Testis (tissue), 3 donors: ENCODE data around the gene HMX1. TPM values are rescaled to one million over a fixed set of nuclear protein-coding genes. Genes with fewer than 3 reads are reported as not detected.

Experiments
- DNase-seq: peaks from one replicate; pipeline ENCODE4 v3.0.0-alpha.2; 2019
- H3K27ac ChIP-seq, 2 donors: fragments of 200-600 bp; sonication (generic); one replicate each; pipeline ENCODE4 v1.5.1; 2019
- H3K27me3 ChIP-seq: fragments of 200-600 bp; sonication (generic); one replicate; pipeline ENCODE4 v1.5.1; 2019
- H3K36me3 ChIP-seq: fragments of 200-600 bp; sonication (generic); one replicate; pipeline ENCODE4 v1.5.1; 2017; ENCODE audit warnings: low read depth; ENCODE audit errors: missing control alignments
- H3K4me1 ChIP-seq: fragments of 200-600 bp; sonication (generic); one replicate; pipeline ENCODE4 v1.5.1; 2019
- H3K4me3 ChIP-seq, 2 donors: fragments of 200-600 bp; sonication (generic); one replicate each; pipeline ENCODE4 v1.5.1; 2017 to 2019
- H3K9me3 ChIP-seq: fragments of 200-600 bp; sonication (generic); one replicate; pipeline ENCODE4 v1.5.1; 2017
- CTCF ChIP-seq, 3 experiments: fragments of 450-650 bp in 2 of 3; fragments of 200-600 bp in 1 of 3; sonication (generic) in 1 of 3; IDR thresholded peaks; one replicate each; pipeline ENCODE4 v1.5.1; 2016 to 2019; ENCODE audit warnings: antibody characterized with exemption in 3 of 3, mild to moderate bottlenecking in 2 of 3, moderate library complexity in 1 of 3
- POLR2A ChIP-seq: fragments of 450-650 bp; IDR thresholded peaks from one replicate; pipeline ENCODE4 v1.6.1; 2017; ENCODE audit warnings: antibody characterized with exemption, mild to moderate bottlenecking, moderate library complexity
- WGBS, 2 donors: methylation state at CpG; one replicate each; pipeline ENCODE4 v1.1.5; 2018; 5-methylcytosine and 5-hydroxymethylcytosine counted together
- intact Hi-C: fragments of 100-400 bp; cut with DNase I; formaldehyde crosslinking; loops from one replicate; pipeline ENCODE4 v1.15.1; 2023; ENCODE audit warnings: low total_unique reads
- polyA plus RNA-seq: library from polyadenylated mRNA; stranded (reverse); fragments of 350-450 nt; fragmentation: Illumina TruSeq; extraction: RNeasy Lipid Tissue Mini Kit (QIAGEN cat#74804); gene quantifications from one replicate; pipeline ENCODE4 v1.2.3, GENCODE V29; 2014; ENCODE audit warnings: low read depth, low replicate concordance; ENCODE audit not compliant: insufficient read depth
- total RNA-seq, 2 donors: library from RNA; depleted of rRNA; stranded (reverse); fragments of >200 nt; gene quantifications; one replicate each; pipeline ENCODE4 v1.2.3, GENCODE V29; 2016

The HMX1 gene
- total and polyA plus RNA-seq, 3 donors from 2014 or later = 0.65 to 7.3 (median 4.2) TPM

DNA sequence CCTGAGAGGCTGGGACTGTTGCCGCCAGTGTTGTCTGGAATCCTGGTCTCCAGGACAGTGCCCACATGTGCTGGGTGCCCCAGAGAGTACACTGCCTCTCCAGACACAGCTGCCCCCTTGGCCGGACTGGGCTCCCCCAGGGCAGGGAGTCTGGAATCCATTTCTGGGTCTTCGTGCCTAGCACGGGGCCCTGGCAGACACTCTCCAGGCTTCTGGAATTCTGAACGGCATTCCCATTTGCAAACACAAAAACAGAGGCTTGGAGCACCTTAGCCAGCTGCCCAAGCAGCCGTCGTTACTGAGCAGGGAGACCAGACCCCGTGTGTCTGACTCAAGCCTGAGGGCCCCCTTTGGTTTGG lies 20.8 kb downstream of the HMX1 start:
- Histone ChIP-seq H3K4me3 (no peak overlapping the region), H3K27ac (no peak overlapping the region), H3K9me3 (no peaks in the 10 kb centered on the region), H3K27me3 (no peaks in the 10 kb centered on the region), H3K4me1 (no peaks in the 10 kb centered on the region), H3K36me3 (no peaks in the 10 kb centered on the region)
- TF ChIP-seq POLR2A = no peak
- TF ChIP-seq CTCF (IDR thresholded peaks at IDR 0.05) = no peak
- 67 to 100% methylated on average over 1 to 7 of the region's 8 CpGs for WGBS, 2 donors
- intact Hi-C loops = no loop called here
- no peak for DNase-seq

DNA sequence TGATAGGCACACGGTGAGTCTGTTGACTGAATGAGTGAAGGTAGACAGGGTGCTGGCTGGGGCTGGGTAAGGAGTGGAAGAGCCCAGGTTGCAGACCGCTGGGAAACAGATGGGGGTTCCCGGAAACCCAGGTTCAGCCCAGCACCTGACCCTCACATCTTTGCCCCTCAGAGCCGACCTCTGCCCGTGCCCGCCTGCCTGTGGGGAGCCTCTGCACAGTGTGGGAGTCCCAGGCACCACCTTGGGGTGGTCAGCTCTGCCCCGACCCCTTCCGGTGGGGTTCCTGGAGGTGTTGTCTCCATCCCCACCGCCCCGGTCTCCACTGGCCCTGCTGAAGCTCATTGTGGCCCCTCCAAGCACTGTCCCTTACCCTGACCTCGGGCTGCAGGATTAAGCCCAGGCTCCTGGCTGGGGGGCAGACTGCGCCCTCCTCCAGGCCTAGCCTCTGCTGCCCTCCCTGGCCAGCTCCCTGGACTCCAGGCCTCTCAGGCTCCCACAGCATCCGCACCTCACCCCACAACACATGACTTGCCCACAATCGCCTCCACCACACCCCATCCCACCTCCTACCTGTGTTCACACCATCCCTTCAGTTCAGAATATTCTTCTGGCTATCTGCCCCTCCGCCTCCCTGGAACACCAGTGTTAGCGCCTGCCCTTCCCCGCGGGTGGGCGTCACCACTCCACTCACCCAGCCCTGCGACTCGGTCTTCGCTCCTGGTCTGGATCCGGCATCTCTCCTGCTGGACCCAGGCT lies 21.4 kb downstream of the HMX1 start:
- Histone ChIP-seq H3K4me1 (no peaks in the 10 kb centered on the region), H3K27ac (no peak overlapping the region), H3K27me3 (no peaks in the 10 kb centered on the region), H3K36me3 (no peaks in the 10 kb centered on the region), H3K9me3 (no peaks in the 10 kb centered on the region), H3K4me3 (no peak overlapping the region)
- no peak for DNase-seq
- 82 to 87% methylated on average over 19 to 23 of the region's 23 CpGs for WGBS, 2 donors
- no peak for TF ChIP-seq POLR2A
- TF ChIP-seq CTCF (IDR thresholded peaks at IDR 0.05) = no peak
- intact Hi-C loops = no loop called here

DNA sequence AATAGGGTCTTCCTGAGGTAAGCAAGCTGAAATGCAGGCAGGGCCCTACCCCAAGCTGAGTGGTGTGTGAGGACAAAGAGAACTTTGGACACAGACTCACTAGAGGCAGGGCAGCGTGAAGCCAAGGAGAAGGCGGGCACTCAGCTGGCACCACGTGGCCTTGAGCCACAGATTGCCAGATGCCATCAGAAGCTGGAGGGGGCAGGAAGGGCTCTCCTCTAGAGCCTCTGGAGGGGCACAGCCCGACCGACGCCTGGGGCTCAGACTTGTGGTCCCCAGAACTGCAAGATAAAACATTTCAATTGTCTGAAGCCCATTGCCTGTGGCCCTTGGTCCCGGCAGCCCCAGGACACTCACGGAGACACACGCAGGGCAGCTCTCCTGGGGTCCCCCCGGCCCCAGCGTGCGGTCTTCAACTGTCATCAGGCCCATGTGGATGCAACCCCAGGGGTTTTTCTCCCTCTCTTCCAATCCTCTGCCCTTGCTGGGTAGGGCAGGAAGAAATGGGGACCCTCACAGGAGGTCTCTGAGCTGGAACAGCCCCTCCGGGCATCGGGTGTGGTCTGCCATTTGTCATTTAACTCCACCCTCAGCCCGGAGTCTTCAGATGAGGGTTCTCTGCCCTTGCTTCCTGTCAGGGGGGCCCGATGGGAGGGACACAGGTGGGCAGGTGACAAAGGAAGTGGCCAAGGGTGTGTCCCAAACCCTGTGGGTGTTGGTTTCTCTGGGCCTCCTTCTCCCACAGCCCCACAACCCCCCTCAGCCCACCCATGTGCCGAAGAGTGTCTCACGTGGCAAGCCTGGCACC lies 22.2 kb downstream of the HMX1 start:
- Histone ChIP-seq H3K27me3 (no peaks in the 10 kb centered on the region), H3K4me3 (no peak overlapping the region), H3K4me1 (no peaks in the 10 kb centered on the region), H3K27ac (no peak overlapping the region), H3K36me3 (no peaks in the 10 kb centered on the region), H3K9me3 (no peaks in the 10 kb centered on the region)
- no peak for TF ChIP-seq CTCF (IDR thresholded peaks at IDR 0.05)
- TF ChIP-seq POLR2A = no peak
- DNase-seq = no peak
- 68 to 74% methylated on average over 12 to 18 of the region's 18 CpGs for whole genome bisulfite sequencing, 2 donors
- intact Hi-C loops = no loop called here

DNA sequence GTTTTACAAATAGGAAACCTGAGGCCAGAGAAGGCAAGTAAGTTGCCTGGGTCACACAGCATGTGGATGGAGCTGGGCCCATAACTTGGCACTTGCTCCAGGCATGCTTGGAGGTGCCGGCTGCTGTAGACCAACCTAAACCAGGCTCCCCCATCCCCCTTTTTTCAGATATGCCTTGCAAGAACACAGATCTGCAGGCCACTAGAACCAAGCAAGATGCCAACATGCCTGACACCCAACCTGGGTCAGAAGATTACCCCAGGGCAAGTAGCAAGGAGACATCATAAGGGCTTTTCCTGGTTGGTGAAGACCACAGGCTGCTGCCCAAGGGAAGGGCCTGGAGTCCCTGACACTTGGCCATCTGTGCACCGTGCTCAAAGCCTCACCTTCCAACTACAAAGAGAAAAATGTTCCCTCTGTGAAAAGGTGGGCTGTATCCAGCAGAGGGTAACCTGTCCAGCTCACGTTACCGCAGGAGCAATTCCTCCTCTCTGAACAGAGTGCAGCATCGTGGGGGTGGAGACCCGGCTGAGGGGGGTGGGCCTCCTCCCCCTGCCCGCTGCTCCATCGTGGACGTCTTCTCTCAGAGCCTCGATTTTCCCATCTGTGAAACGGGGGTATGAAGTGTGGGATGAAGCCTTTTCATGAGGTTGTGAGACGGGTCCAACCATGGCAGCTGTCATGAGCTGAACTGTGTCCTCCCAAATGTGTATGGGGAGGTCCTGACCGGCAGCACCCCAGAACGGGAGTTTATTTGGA lies 23.0 kb downstream of the HMX1 start:
- no peak for DNase-seq
- Histone ChIP-seq H3K36me3 (no peaks in the 10 kb centered on the region), H3K4me1 (no peaks in the 10 kb centered on the region), H3K27ac (no peak overlapping the region), H3K4me3 (no peak overlapping the region), H3K9me3 (no peaks in the 10 kb centered on the region), H3K27me3 (no peaks in the 10 kb centered on the region)
- no peak for TF ChIP-seq CTCF (IDR thresholded peaks at IDR 0.05)
- TF ChIP-seq POLR2A = no peak
- 71 to 74% methylated on average over 14 of the region's 14 CpGs for WGBS, 2 donors
- intact Hi-C loops = no loop called here
